Kidney epithelial cell (primary cell): ENCODE data around the gene OGFR. TPM values are rescaled to one million over a fixed set of nuclear protein-coding genes. Genes with fewer than 3 reads are reported as not detected.

Source experiments
- DNase-seq: peaks from one replicate; pipeline ENCODE4 v3.0.0-alpha.2; 2010; ENCODE audit warnings: low read depth
- H3K27me3 ChIP-seq: 2 replicates; pipeline ENCODE4 v1.6.0; 2011; ENCODE audit warnings: low read length; ENCODE audit not compliant: control insufficient read depth, insufficient read depth
- H3K36me3 ChIP-seq: 2 replicates; pipeline ENCODE4 v1.5.1; 2011; ENCODE audit warnings: low read length; ENCODE audit not compliant: control insufficient read depth, insufficient read depth
- H3K4me3 ChIP-seq: 2 replicates; pipeline ENCODE4 v1.5.1; 2011; ENCODE audit warnings: low read depth, mild to moderate bottlenecking, control low read depth, low read length
- CTCF ChIP-seq: IDR thresholded peaks from 2 replicates; pipeline ENCODE4 v1.5.1; 2011; ENCODE audit warnings: mild to moderate bottlenecking, moderate library complexity, low read length, control low read depth, inconsistent platforms; ENCODE audit not compliant: insufficient read depth, poor library complexity, severe bottlenecking
- total RNA-seq: library from RNA; depleted of rRNA; stranded (reverse); fragments of >200 nt; gene quantifications from 2 replicates; pipeline ENCODE4 v1.2.3, GENCODE V29; 2015

OGFR gene
- total RNA-seq, 1 donor from 2014 or later: 61.3 TPM

GRCh38 chr20:62787866-62788265, 16.8 kb upstream of the OGFR start:
- H3K36me3 ChIP-seq: no peaks in the 10 kb centered on the region
- no peak overlapping the region for H3K4me3 ChIP-seq
- no peak for TF ChIP-seq CTCF
- DNase-seq: no peak
- peaks cover 9% of the 10 kb centered on the region for H3K27me3 ChIP-seq

- Histone ChIP-seq H3K27me3 (peaks cover 9% of the 10 kb centered on the region), H3K36me3 (no peaks in the 10 kb centered on the region), H3K4me3 (no peak overlapping the region)
- no peak for TF ChIP-seq CTCF
- DNase-seq: no peak
Observed at GRCh38 chr20:62788607-62789006, 16.0 kb upstream of the OGFR start.

GRCh38 chr20:62790075-62790474, 14.6 kb upstream of the OGFR start:
- H3K36me3 ChIP-seq: no peaks in the 10 kb centered on the region
- TF ChIP-seq CTCF: no peak
- H3K27me3 ChIP-seq: peaks cover 9% of the 10 kb centered on the region
- DNase-seq: no peak
- H3K4me3 ChIP-seq: no peak overlapping the region

GRCh38 chr20:62791301-62792181, 13.1 kb upstream of the OGFR start:
- Histone ChIP-seq H3K4me3 (no peak overlapping the region), H3K27me3 (peaks cover 5% of the 10 kb centered on the region), H3K36me3 (no peaks in the 10 kb centered on the region)
- no peak for DNase-seq
- TF ChIP-seq CTCF: peak; percentile 98

- TF ChIP-seq CTCF: no peak
- H3K27me3 ChIP-seq: peaks cover 3% of the 10 kb centered on the region
- DNase-seq: no peak
- H3K4me3 ChIP-seq: no peak overlapping the region
- no peaks in the 10 kb centered on the region for H3K36me3 ChIP-seq
Observed at GRCh38 chr20:62792182-62792939, 12.3 kb upstream of the OGFR start.
